ENCODE results near the gene ZCCHC4. TPM values are rescaled to one million over a fixed set of nuclear protein-coding genes. Genes with fewer than 3 reads are reported as not detected.

Gene ZCCHC4
- polyA plus RNA-seq, 1 of the 3 experiments (the other 2 are of a cell fraction) = 4.8 TPM

Other genes with a start within 250 kb of the ZCCHC4 start
- gene SEPSECS, start 152.3 kb upstream of the ZCCHC4 start, polyA plus RNA-seq (2012; rRNA removed) = 2.0 and 2.7 TPM in 2 replicates
- 3.1 and 3.7 TPM in 2 replicates for gene PI4K2B, start 78.7 kb upstream of the ZCCHC4 start, polyA plus RNA-seq (2012; rRNA removed)
- 7.7 and 11.7 TPM in 2 replicates for gene ANAPC4, start 64.5 kb downstream of the ZCCHC4 start, polyA plus RNA-seq (2012; rRNA removed)